ENCODE results near the gene DEGS1. TPM values are rescaled to one million over a fixed set of nuclear protein-coding genes. Genes with fewer than 3 reads are reported as not detected.

Gene DEGS1
- total and polyA plus RNA-seq, 2 of the 4 experiments (the other 2 are of a cell fraction), result 54.8 to 109 TPM

- POLR2A ChIA-PET (ENCODE audit: unreplicated experiment), result no interaction called here
Observed at GRCh38 chr1:224138198-224138597, 44.8 kb upstream of the DEGS1 start.

More at GRCh38 chr1:224138198-224138597, 44.8 kb upstream of the DEGS1 start:
- Histone ChIP-seq H3K18ac (ENCODE audit: low read depth, low read length) (no peak overlapping the region), H3K4me1 (ENCODE audit: control insufficient read depth, insufficient read depth, low read length) (no peaks in the 10 kb centered on the region), H4K5ac (ENCODE audit: low read depth, low read length) (no peak overlapping the region), H3K4ac (ENCODE audit: low read depth, low read length) (no peak overlapping the region), H3K14ac (replicated peaks; ENCODE audit: low read depth, low read length) (no peak overlapping the region), H3K79me1 (ENCODE audit: low read depth in 1 of 2, low read length in 2 of 2) (peaks cover 0 to 13% of the 10 kb centered on the region in 2 experiments; a peak in 3 of 4 replicates), H4K20me1 (ENCODE audit: insufficient read depth, low read length) (no peaks in the 10 kb centered on the region), H2AK5ac (ENCODE audit: low read depth, low read length) (no peak overlapping the region), H4K91ac (ENCODE audit: insufficient read depth, low read depth, low read length) (no peak overlapping the region), H3K27ac (ENCODE audit: insufficient read depth, low read length) (no peak overlapping the region), H3K56ac (ENCODE audit: extremely low read depth, insufficient read depth, low read length) (no peak overlapping the region), H3K9me3 (ENCODE audit: control insufficient read depth, insufficient read depth, low read length) (no peaks in the 10 kb centered on the region), H3K9ac (ENCODE audit: low read depth, low read length) (no peak overlapping the region), H2BK20ac (ENCODE audit: low read depth, low read length) (no peak overlapping the region), H3K36me3 (ENCODE audit: control insufficient read depth, insufficient read depth, low read length) (peaks cover 28% of the 10 kb centered on the region; the same call in 1 of the 2 replicates), H3K23ac (ENCODE audit: low read depth, low read length) (no peak overlapping the region), H2AFZ (replicated peaks; ENCODE audit: low read length, poor library complexity) (no peak overlapping the region), H3K4me3 (ENCODE audit: insufficient read depth, low read depth, low read length) (no peak overlapping the region), H2BK15ac (ENCODE audit: low read depth, low read length) (no peak overlapping the region), H3K27me3 (ENCODE audit: control insufficient read depth, insufficient read depth, low read length) (no peaks in the 10 kb centered on the region), H4K8ac (ENCODE audit: low read depth in 2 of 2, low read length in 2 of 2) (no peak overlapping the region), H3K9me1 (ENCODE audit: insufficient read depth, low read length) (no peaks in the 10 kb centered on the region), H2BK120ac (ENCODE audit: low read depth, low read length) (no peak overlapping the region), H2AK9ac (replicated peaks; ENCODE audit: low read depth, low read length, poor library complexity) (no peak overlapping the region), H3K4me2 (ENCODE audit: low read depth, low read length) (no peak overlapping the region), H2BK5ac (ENCODE audit: low read depth, low read length, poor library complexity, severe bottlenecking) (no peak overlapping the region)
- dilution Hi-C loops (cut with HindIII; ENCODE audit: low sequenced_read_pairs, unreplicated experiment) (no loop called here), in situ Hi-C loops (cut with MboI; ENCODE audit: low sequenced_read_pairs) (no loop called here), intact Hi-C loops (cut with micrococcal nuclease) (no loop called here)
- no peak for ATAC-seq (ENCODE audit: low read depth)
- no TSS peak for BruUV-seq (replicated peaks)
- no peak for DNase-seq
- no peak for TF ChIP-seq CHD1 (IDR thresholded peaks at IDR 0.05; ENCODE audit: low read depth, low read length)
- TF ChIP-seq ELK1 (IDR thresholded peaks at IDR 0.05; ENCODE audit: borderline replicate concordance, low read depth, low read length), result no peak
- TF ChIP-seq NFE2L2 (IDR thresholded peaks at IDR 0.05; ENCODE audit: low read depth, low read length), result no peak
- no peak for TF ChIP-seq POLR2A (IDR thresholded peaks at IDR 0.05; ENCODE audit: low read depth, low read length)
- no peak for TF ChIP-seq RFX5 (IDR thresholded peaks at IDR 0.05; ENCODE audit: low read depth, low read length)
- TF ChIP-seq RCOR1 (IDR thresholded peaks at IDR 0.05; ENCODE audit: insufficient replicate concordance, low read length), result no peak
- no peak for TF ChIP-seq MAZ (IDR thresholded peaks at IDR 0.05; ENCODE audit: borderline replicate concordance, low read depth, low read length)
- no peak for TF ChIP-seq CEBPB (IDR thresholded peaks at IDR 0.05; ENCODE audit: low read depth, low read length)
- TF ChIP-seq CTCF (conservative IDR thresholded peaks at IDR 0.05; ENCODE audit: low read depth, low read length), result no peak
- TF ChIP-seq USF2 (IDR thresholded peaks at IDR 0.05; ENCODE audit: low read depth, low read length), result no peak
- TF ChIP-seq FOS (IDR thresholded peaks at IDR 0.05; ENCODE audit: low read depth, low read length), result no peak
- no peak for TF ChIP-seq MAFK (IDR thresholded peaks at IDR 0.05; ENCODE audit: low read depth, low read length)
- CTCF ChIA-PET, result interaction anchor here (0.7 kb wide), 1 partner anchor 9 kb away, joined by 3 read pairs; no protein-coding TSS in a partner anchor
- WGBS, 2 experiments (ENCODE audit: extremely low coverage in 2 of 2, insufficient read length in 1 of 2), result no CpG with 5 or more reads among the region's 3 CpGs

Measured in IMR-90 (cell line).